Stimulated activated CD4-positive, alpha-beta T cell treated with anti-CD3 and anti-CD28 coated beads, TNF-alpha, amount 100 ng/mL, for 24 hours (primary cell): ENCODE results near the gene CIAO3.

Experiments used
- DNase-seq, 3 experiments: peaks; one replicate each; pipeline ENCODE4 v3.0.0-alpha.2; 2020; ENCODE audit warnings: low read depth in 3 of 3

The CIAO3 gene

DNA sequence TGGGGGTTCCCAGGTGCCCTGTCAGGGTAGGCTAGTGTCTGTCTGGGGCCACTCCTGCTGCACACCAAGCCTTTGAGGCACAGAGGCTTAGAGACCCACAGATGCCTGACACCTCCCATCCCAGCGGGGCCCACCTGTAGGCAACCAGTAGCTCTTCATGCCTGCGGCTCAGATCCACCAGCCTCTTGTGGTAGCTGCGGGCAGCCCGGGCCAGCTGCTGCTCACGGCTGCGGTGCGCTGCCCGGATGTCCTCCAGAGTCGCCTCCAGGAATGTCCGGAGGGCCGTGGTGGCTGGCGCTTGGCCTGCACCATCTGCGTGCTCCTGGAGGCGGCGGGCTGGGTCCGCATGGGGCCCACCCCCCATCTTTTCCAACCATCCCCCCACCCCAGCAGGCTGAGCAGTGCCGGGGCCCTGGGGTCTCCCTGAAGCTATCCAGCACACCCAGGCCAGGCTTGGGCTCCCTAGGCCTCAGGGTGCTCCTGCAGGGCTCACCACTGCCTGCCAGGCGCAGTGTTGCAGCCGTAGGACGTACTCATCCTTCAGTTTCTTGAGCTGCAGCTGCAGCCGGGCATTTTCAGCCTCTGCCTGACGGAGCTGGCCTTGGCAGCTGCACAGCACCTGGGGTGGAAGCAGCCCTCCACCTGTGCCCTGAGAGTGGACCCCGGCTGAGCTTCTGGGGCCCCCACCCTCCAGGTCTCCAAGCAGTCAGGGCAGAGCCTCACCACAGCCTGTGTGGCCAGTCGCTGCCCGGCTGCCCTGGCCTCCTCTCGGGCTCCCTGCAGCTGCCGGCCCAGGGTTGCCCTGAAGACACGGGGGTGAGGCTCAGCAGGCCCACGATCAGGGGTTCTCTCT, 16.4 kb downstream of the CIAO3 start:
- DNase-seq, result no peak

- DNase-seq, result no peak
Observed at GRCh38 chr16:723695-724094, 17.1 kb downstream of the CIAO3 start.

DNA sequence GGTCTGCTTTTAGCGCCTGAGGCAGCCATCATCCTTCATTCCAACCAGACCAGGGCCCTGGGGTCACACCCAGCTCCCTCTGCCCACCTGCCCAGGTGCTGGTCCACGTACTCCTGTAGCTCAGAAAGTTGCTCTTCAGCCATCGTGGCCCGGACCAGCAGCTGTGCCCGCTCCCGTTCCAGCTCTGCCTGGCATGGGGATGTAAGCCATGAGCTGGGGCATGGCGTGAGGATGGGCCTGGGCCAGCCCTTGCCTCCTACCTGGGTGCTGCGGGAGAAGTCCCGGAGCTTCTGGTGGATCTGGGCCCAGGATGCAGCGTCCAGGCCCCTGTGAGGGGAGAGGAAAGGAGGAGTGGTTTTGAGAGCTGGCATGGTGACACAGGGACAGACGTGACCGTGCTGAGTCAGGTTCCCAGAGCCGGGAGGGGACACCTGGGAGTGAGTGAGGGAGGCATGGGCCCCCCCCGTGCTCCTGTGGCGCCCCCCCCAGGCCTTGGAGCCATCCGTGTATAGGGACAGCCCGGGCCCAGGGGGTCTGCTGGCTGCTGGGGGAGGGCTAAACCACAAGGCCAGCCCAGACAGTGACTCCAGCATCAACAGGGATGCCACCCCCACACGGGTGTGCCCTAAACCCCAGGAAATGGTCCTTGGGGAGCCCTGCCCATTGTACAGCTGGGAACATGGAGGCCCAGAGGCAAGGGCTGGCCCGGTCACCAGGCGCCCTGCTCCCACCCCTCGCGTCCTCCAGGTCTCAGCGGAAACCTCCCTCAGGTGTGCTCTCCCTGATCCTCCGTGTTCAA, 17.8 kb downstream of the CIAO3 start:
- no peak for DNase-seq

DNA sequence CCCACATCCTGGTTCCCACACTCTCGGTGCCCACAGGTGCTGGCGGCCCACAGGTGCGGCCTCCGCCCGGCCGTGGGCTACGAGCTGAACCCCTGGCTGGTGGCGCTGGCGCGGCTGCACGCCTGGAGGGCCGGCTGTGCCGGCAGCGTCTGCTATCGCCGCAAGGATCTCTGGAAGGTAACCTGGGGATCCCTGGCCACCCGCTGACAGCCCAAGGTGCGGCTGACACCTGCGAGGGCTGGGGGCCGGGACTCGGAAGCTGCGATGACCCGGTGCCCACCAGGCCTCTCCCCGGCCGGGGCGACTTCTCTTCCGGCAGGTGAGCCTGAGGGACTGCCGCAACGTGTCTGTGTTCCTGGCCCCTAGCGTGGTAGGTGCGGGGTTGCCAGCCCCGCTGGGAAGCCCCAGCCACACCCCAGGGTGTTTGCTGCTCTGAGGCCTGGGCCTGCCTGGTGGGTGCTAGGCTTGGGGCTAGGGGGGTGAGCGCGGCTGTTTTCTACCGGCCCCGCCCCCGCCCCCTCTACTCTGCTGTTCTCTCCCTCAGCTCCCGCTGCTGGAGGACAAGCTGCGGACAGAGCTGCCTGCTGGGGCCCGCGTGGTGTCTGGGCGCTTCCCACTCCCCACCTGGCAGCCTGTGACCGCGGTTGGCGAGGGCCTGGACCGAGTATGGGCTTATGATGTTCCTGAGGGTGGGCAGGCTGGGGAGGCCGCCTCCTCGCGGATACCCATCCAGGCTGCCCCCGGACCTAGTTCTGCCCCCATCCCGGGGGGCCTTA, 18.8 kb downstream of the CIAO3 start:
- DNase-seq, result no peak

DNA sequence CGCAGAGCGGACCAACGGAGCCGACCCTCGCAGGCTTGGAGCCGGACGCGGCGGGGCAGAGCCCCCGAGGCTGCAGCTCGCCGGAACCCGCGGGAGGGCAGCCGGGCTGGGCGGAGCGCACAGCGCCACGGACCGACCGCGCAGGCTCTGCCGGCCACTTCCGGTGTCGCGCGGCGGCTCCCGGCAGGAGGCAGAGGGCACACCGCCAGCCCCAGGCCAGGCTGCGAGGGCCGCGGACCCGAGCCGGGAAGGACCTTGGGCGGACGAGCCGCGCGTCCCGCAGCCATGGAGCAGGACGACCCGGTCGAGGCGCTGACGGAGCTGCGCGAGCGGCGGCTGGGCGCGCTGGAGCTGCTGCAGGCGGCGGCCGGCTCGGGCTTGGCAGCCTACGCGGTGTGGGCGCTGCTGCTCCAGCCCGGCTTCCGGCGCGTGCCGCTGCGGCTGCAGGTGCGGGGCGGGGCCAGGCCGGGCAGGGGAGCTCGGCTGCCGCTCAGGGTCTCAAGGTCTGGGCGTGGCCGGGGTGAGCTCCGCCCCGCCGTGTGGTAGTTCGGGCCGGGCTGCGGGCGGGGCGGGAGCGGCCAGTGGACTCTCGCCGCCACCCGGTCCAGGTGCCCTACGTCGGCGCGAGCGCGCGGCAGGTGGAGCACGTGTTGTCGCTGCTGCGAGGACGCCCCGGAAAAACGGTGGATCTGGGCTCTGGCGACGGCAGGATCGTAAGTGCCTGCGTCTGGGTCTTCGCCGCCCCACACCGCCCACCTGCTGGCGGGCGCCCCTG, 19.6 kb downstream of the CIAO3 start, which contains the start of gene ANTKMT:
TSS of gene ANTKMT (plus strand) at position 157 of the 775 bp plus-strand sequence. CDS start at position 286, 129 bp downstream.
- DNase-seq, result peak in 2 of 3 experiments; percentile 52 to 80

DNA sequence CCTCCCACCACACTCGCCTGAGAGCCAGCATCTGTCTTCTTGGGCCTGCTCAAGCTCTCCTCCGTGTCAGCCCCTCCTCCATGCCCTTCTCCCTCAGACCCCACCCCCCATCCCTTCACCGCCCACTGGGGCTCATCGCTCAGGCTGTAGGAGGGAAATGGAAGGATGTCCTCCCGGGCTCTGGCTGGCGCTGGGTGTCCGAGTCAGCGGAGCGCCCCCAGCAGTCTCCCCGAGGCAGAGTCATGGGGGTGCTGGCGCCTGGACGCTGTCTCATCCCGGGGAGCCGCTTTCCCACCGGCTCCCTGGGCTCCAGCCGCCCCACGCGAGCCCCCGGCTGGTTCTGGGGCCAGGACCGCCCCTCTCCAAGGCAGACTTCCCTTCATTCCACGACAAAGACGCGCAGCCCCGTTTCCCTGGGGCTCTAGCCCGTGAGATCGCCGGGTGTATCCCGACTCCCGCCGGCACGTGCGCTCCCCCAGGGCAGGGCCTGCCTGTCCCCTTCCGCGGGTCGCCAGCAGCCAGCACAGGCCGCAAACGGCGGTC, 20.3 kb downstream of the CIAO3 start:
- peak in 1 of 3 experiments; percentile 70 for DNase-seq

GRCh38 chr16:719815-720446, 20.9 kb downstream of the CIAO3 start:
- no peak for DNase-seq

DNA sequence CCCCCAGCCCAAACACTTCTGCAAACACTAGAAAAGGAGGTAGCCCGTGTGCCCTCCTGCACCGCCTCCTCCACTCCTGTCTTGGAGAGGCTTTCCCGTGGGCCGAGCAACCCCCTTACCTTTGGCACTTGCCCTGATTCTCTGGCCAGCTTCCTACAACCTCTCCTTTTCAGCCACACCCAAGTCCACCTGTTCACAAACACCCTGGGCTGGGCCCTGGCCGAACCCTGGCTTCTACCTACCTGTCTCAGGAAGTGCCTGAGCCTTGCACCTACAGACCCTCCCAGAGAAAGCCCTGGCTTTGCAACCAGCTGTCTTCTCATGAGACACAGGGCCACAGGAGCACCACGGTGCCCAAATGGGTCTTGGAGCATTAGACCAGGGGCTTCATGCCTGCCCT, 21.9 kb downstream of the CIAO3 start:
- DNase-seq, result no peak

DNA sequence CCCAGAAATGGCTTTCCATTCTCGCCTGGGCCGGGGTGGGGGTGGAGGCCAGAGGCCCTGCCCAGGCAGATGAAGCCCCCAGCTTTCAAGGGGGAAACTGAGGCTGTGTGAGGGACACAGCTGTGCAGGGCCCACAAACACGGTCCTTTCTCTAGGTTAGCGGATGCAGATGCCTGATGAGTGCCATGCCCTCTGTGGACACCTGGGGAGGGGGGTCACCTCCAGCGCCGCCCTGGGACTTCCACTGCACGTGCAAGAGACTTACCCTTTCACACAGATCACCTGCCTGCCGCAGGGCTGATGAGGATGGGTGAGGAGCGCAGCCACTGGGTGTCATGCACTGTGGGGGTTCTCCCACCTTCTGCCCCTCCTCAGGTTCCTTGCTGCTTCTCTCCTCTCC, 22.4 kb downstream of the CIAO3 start:
- DNase-seq, result no peak

GRCh38 chr16:717450-718245, 23.1 kb downstream of the CIAO3 start:
- DNase-seq, result no peak

- DNase-seq, result no peak
Observed at GRCh38 chr16:716768-717325, 23.9 kb downstream of the CIAO3 start.

DNA sequence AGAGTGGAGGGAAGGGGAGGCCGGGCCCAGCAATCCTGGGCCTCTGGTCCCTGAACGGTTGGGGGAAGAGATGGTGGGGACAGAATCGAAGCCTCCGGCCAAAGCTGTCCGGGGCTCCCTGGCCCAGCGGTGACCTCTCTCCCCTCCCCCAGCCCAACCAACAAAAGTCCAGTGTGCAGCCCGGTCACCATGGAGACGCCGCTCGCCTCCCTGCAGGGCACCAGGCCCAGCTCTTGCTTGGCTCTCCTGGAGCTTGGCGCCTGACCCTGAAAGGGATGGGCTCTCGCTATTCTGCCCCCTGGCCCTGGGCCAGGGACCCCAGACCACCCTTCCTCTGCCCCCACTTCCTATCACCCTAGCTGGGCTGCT, 24.6 kb downstream of the CIAO3 start:
- DNase-seq, result no peak

GRCh38 chr16:715477-716199, 25.2 kb downstream of the CIAO3 start:
- DNase-seq, result no peak

- DNase-seq, result peak; percentile 77 to 92 (median 85)
Observed at GRCh38 chr16:714558-715476, 26.0 kb downstream of the CIAO3 start, which contains the start of gene METRN. Gene METRN, plus strand, starts transcription at chr16:715118. Its CDS starts 172 bp downstream, at chr16:715290.

- DNase-seq, result no peak
Observed at GRCh38 chr16:714079-714478, 26.7 kb downstream of the CIAO3 start.

DNA sequence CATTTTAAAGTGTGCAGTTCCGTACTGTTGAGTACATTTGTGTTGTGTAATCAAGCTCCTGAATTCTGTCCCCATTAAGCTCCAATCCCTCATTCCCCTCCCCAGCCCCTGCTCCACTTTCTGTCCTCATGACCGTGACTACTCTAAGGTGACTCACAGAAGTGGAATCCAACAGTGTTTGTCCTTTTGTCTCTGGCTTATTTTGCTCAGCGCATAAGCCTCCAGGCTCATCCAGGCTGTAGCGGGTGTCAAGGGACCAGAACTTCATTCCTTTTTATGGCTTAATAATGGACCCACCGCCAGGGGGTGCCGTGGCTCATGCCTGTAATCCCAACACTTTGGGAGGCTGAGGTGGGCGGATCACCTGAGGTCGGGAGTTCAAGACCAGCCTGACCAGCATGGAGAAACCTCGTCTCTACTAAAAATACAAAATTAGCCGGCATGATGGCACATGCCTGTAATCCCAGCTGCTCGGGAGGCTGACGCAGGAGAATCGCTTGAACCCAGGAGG, 28.0 kb downstream of the CIAO3 start:
- peak in 1 of 3 experiments; percentile 63 for DNase-seq
